H54 (cell line): ENCODE measurements around the gene NOP58.
"Not testable (repeated sequence)": the region's sequence is repeated elsewhere in the genome, so short reads cannot be mapped to it uniquely, and the experiment has no call there.

ENCODE experiments used
- DNase-seq: peaks from one replicate; pipeline ENCODE4 v3.0.0; 2011; ENCODE audit warnings: low spot score, mixed read lengths; ENCODE audit not compliant: insufficient read length
- FAIRE-seq: peaks from 3 replicates; lab custom pipeline; 2011; peaks lifted over from hg19 to GRCh38; lab: Jason Lieb, UNC
- POLR2A ChIP-seq: IDR thresholded peaks from 2 replicates; pipeline ENCODE4 v1.6.1; 2011; ENCODE audit warnings: low read depth, mild to moderate bottlenecking, low read length

The NOP58 gene, protein sequence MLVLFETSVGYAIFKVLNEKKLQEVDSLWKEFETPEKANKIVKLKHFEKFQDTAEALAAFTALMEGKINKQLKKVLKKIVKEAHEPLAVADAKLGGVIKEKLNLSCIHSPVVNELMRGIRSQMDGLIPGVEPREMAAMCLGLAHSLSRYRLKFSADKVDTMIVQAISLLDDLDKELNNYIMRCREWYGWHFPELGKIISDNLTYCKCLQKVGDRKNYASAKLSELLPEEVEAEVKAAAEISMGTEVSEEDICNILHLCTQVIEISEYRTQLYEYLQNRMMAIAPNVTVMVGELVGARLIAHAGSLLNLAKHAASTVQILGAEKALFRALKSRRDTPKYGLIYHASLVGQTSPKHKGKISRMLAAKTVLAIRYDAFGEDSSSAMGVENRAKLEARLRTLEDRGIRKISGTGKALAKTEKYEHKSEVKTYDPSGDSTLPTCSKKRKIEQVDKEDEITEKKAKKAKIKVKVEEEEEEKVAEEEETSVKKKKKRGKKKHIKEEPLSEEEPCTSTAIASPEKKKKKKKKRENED

DNA sequence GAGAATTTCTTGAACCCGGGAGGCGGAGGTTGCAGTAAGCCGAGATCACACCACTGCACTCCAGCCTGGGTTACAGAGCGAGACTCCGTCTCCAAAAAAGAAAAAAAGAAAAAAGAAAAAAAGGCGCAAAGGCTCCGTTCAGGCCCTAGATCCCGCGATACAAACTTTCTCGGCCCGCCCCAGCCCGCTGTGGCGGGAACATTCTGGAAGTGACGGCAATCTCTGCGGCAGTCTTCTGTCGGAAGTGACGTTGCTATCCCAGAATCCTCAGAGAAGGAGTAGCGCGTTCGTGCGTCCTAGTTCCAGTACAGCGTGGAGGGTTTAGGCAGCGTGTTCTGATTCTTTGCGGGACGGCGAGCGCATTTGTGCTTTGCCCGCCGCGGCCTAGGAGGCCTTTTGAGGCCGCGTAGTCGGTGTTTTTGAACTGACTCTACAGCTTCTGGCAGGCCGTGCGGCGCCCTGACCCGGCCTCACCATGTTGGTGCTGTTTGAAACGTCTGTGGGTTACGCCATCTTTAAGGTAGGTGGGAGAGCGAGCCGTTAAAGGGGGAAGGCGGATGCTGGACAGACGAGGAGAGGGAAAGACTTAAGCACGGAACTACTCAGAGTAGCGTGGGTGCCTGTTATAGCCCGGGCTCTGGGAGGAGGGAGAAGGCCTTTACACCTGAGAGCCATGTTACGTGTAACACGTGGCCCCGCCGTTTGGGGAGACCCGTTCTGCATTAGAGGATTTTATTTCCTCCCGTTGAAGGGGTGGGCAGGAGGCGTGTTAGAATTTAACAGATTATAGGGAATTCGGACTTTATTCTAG is at the start of gene NOP58:
TSS of gene NOP58 (plus strand) at position 297 of the 811 bp plus-strand sequence. CDS start at position 476, 179 bp downstream.
- TF ChIP-seq POLR2A: peak; percentile 94
- DNase-seq: peak; percentile 73
- FAIRE-seq: peak; percentile 90

DNA sequence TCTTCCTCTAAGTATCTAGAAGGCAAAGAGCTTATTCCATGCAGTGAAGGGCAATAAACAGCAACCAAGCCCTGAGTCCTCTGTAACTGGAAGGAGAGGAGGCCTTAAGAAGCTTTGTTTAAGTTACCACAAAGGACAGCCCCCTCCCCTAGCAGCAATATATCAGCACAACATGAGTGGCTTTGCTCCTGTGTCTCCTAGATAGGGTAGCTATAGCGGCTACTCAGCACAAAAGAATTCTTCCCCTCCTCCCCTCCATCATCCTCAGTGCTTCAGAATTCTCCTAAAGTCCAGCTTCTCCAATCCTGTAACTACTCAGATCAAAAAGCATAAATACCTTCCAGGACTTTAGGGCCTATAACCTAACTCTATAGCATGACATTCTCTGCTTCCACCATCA is 43.7 kb upstream of the NOP58 start:
- FAIRE-seq (peak; percentile 88), DNase-seq (no peak)
- no peak for TF ChIP-seq POLR2A

DNA sequence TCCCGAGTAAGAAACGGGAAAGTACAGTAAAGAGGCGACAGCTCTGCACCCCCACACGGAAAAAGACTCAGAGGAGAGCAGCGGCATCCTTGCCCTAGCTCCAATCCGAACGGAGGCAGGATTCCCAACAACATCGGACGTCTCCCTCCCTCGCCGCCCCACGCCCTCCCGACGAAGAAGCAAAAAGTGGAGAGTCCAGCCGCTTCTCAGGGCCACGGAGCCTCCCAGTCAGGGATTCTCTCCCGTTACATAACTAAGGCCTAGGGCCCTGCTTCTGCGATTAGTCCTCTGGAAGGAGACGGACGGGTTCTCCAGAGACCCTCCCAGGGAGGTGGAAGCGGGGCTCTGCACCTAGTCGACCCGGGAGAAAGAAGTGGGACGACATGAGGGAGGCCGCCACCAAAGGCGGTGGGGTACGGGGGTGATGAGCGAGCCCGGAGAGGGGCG is 27.8 kb upstream of the NOP58 start:
- 0 out of 2 replicates have a peak, but pooled peaks have one; percentile 18 for TF ChIP-seq POLR2A
- DNase-seq: peak; percentile 53
- FAIRE-seq: no peak

DNA sequence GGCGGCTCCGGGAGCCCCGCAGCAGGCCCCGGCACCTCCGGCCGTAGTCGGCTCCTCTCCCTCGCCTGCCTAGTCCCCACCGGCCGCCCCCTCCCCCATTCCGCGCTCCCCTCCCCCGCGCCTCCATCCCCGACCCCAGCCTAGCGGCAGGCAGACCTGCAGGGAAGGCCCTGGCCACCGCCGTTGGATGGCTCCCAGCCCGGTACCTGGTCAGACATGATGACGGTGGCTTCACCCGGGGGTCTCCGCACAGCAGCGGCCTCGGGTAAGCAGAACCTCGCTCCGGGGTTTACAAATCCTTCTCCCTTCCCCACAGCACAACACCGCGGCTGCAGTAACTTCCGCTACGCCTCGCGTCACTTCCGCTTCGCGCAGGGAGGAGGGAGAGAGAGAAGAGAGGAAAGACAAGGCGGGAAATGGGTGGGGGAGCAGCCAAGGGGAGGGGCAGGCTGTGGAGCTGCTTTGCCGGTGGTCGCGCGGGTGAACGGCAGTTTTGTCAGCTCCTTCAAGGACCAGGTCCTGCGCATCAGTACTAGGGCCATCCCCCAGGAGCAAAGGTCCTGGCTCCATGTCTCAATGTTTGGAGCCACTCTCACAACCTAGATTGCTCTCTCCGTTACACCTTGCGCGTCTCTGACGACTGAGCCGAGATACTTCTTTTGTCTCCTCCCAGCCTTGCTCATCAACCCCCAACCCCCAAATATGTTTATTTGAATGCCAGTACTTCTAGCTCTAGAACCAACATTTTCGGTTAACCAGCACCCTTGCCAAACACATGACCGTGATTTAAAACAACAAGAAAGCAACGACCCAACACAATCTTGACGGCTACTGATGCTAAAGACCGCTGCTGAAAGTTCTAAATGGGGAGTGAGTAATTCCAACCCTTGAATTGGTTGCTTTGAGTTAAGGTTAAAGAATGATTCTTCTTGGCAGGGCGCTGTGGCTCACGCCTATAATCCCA is 27.0 kb upstream of the NOP58 start, which contains the start of gene SUMO1:
TSS of gene SUMO1 (minus strand) at position 364 of the 964 bp plus-strand sequence. CDS start at position 218, 146 bp downstream.
- DNase-seq: peak; percentile 84
- FAIRE-seq: peak; percentile 70
- peak; percentile 66 for TF ChIP-seq POLR2A

DNA sequence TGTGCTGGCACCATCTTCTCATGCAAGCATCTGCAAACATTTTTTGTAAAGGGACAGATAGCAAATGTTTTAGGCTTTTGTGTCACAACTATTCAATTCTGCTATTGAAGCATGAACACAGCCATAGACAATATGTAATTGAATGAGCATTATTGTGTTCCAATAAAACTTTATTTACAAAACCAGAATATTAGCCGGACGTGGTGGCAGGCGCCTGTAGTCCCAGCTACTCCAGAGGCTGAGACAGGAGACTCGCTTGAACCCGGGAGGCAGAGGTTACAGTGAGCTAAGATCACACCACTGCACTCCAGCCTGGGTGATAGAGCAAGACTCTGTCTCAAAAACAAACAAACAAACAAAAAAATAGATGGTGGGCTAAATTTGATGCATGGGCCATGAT is 17.9 kb upstream of the NOP58 start:
- DNase-seq, FAIRE-seq: not testable (repeated sequence)

GRCh38 chr2:202249521-202250253 is 15.9 kb upstream of the NOP58 start:
- TF ChIP-seq POLR2A: no peak
- DNase-seq (no peak), FAIRE-seq (no peak)

DNA sequence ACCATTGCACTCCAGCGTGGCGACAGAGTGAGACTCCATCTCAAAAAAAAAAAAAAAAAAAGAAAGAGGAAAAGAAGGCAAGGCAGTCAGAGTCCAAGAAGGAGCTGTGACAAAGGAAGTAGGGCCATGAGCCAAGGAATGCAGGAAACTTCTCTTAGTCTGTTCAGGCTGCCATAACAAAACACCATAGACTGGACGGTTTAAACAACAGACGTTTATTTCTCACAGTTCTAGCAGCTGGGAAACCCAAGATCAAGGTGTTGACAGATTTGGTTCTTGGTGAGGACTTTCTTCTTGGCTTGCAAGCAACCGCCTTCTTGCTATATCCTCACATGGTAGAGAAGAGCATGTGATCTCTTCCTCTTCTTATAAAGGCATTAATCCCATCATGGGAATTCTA is 14.1 kb upstream of the NOP58 start:
- no peak for FAIRE-seq
- no peak for TF ChIP-seq POLR2A
- DNase-seq: no peak

GRCh38 chr2:202261531-202261930 is 4.0 kb upstream of the NOP58 start:
- FAIRE-seq (no peak), DNase-seq (no peak)

GRCh38 chr2:202267495-202267894 is 1.9 kb downstream of the NOP58 start:
- FAIRE-seq (no peak), DNase-seq (no peak)
- no peak for TF ChIP-seq POLR2A

More at GRCh38 chr2:202261531-202261930, 4.0 kb upstream of the NOP58 start:
- TF ChIP-seq POLR2A: no peak

DNA sequence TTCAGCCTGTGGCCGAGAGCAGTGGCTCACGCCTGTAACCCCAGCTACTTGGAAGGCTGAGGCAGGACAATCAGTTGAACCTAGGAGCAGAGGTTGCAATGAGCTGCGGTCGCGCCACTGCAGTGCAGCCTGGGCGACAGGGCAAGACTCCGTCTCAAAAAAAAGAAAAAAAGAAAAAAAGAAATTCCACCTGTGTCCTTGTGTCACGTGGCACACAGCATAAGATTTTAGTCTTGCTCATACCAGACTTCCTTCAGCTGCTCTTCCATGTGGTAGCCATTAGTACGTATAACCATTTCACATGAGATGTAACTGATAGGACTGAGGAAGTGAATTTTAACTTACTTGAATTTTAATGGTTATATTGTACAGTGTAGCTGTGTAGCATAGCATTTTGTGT is 4.0 kb downstream of the NOP58 start:
- FAIRE-seq: no peak
- no peak for DNase-seq
- TF ChIP-seq POLR2A: no peak

- FAIRE-seq: no peak
- DNase-seq: no peak
These were observed 4.9 kb downstream of the NOP58 start for GRCh38 chr2:202270487-202270886.

GRCh38 chr2:202276078-202276720 is 10.6 kb downstream of the NOP58 start:
- peak; percentile 35 for DNase-seq
- FAIRE-seq: peak; percentile 91

More at GRCh38 chr2:202270487-202270886, 4.9 kb downstream of the NOP58 start:
- TF ChIP-seq POLR2A: no peak
